Nephron progenitor cell (in vitro differentiated cells): Measurements from ENCODE around the gene RBSN.

Source experiments
- DNase-seq: peaks from one replicate; pipeline ENCODE4 v3.0.0; 2021
- H3K27ac Mint-ChIP-seq: 2 replicates; pipeline ENCODE4 v1.8.0; 2021; ENCODE audit warnings: mild to moderate bottlenecking, moderate library complexity, mixed read lengths
- H3K27me3 Mint-ChIP-seq: 2 replicates; pipeline ENCODE4 v1.8.0; 2021; ENCODE audit warnings: mild to moderate bottlenecking, low read depth, mixed read lengths; ENCODE audit not compliant: poor library complexity
- H3K36me3 Mint-ChIP-seq: 2 replicates; pipeline ENCODE4 v1.8.0; 2021; ENCODE audit warnings: low read depth, mixed read lengths
- H3K4me1 Mint-ChIP-seq: 2 replicates; pipeline ENCODE4 v1.8.0; 2021; ENCODE audit warnings: mixed read lengths
- H3K4me3 Mint-ChIP-seq: 2 replicates; pipeline ENCODE4 v1.8.0; 2021; ENCODE audit warnings: mild to moderate bottlenecking, moderate library complexity, mixed read lengths
- H3K9me3 Mint-ChIP-seq: 2 replicates; pipeline ENCODE4 v1.8.0; 2021; ENCODE audit warnings: mild to moderate bottlenecking, moderate library complexity, mixed read lengths
- CTCF ChIP-seq: fragments of 200-600 bp; sonication (generic); IDR thresholded peaks from 2 replicates; pipeline ENCODE4 v1.5.0; 2021; ENCODE audit warnings: antibody characterized with exemption

RBSN gene

GRCh38 chr3:15053541-15053940 lies 45.4 kb downstream of the RBSN start:
- peak overlapping the region; percentile 85 for H3K27ac Mint-ChIP-seq
- no peaks in the 10 kb centered on the region for H3K4me1 Mint-ChIP-seq
- peaks cover 62% of the 10 kb centered on the region for H3K36me3 Mint-ChIP-seq
- no peak for DNase-seq
- H3K9me3 Mint-ChIP-seq, result no peaks in the 10 kb centered on the region
- TF ChIP-seq CTCF, result no peak
- no peaks in the 10 kb centered on the region for H3K27me3 Mint-ChIP-seq
- H3K4me3 Mint-ChIP-seq, result no peak overlapping the region

- Mint-ChIP-seq H3K27me3 (no peaks in the 10 kb centered on the region), H3K36me3 (peaks cover 57% of the 10 kb centered on the region), H3K4me3 (no peak overlapping the region), H3K27ac (peak overlapping the region; percentile 91), H3K4me1 (no peaks in the 10 kb centered on the region), H3K9me3 (no peaks in the 10 kb centered on the region)
- TF ChIP-seq CTCF, result no peak
- DNase-seq, result no peak
Observed at GRCh38 chr3:15052335-15053242, 46.4 kb downstream of the RBSN start.

GRCh38 chr3:15051531-15051930 lies 47.4 kb downstream of the RBSN start:
- no peaks in the 10 kb centered on the region for H3K27me3 Mint-ChIP-seq
- H3K4me3 Mint-ChIP-seq, result no peak overlapping the region
- H3K9me3 Mint-ChIP-seq, result no peaks in the 10 kb centered on the region
- peaks cover 54% of the 10 kb centered on the region for H3K36me3 Mint-ChIP-seq
- no peak overlapping the region for H3K27ac Mint-ChIP-seq
- no peaks in the 10 kb centered on the region for H3K4me1 Mint-ChIP-seq
- peak; percentile 62 for TF ChIP-seq CTCF
- DNase-seq, result peak; percentile 50

GRCh38 chr3:15050405-15051092 lies 48.4 kb downstream of the RBSN start:
- Mint-ChIP-seq H3K27me3 (no peaks in the 10 kb centered on the region), H3K36me3 (peaks cover 55% of the 10 kb centered on the region), H3K4me1 (no peaks in the 10 kb centered on the region), H3K4me3 (no peak overlapping the region), H3K9me3 (no peaks in the 10 kb centered on the region), H3K27ac (peak overlapping the region; percentile 82)
- no peak for DNase-seq
- TF ChIP-seq CTCF, result no peak

GRCh38 chr3:15049584-15049983 lies 49.4 kb downstream of the RBSN start:
- TF ChIP-seq CTCF, result no peak
- Mint-ChIP-seq H3K9me3 (no peaks in the 10 kb centered on the region), H3K27ac (no peak overlapping the region), H3K36me3 (peaks cover 50% of the 10 kb centered on the region), H3K4me1 (no peaks in the 10 kb centered on the region), H3K4me3 (no peak overlapping the region), H3K27me3 (no peaks in the 10 kb centered on the region)
- DNase-seq, result no peak
